ENCODE measurements around the gene MICU1.

DNA sequence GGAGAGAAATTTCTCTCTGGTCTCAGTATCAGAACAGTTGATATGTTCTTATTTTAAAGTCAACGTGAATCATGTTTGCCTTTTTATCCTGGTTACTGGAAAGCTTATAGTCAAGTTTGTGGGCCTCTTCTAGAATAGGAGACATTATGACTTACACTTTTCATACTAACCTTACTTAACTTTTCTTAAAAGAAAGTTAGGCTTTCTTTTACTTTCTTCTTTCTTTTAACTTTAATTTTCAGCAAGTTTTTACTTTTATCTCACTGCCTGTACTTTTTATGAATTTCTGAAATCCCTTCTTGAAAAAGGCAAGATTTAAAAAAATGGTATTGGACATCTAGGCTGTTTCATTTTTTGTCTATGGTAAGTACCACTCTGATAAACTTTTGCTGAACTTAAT lies 195.9 kb downstream of the MICU1 start:
- TF ChIP-seq, protein P1, sequence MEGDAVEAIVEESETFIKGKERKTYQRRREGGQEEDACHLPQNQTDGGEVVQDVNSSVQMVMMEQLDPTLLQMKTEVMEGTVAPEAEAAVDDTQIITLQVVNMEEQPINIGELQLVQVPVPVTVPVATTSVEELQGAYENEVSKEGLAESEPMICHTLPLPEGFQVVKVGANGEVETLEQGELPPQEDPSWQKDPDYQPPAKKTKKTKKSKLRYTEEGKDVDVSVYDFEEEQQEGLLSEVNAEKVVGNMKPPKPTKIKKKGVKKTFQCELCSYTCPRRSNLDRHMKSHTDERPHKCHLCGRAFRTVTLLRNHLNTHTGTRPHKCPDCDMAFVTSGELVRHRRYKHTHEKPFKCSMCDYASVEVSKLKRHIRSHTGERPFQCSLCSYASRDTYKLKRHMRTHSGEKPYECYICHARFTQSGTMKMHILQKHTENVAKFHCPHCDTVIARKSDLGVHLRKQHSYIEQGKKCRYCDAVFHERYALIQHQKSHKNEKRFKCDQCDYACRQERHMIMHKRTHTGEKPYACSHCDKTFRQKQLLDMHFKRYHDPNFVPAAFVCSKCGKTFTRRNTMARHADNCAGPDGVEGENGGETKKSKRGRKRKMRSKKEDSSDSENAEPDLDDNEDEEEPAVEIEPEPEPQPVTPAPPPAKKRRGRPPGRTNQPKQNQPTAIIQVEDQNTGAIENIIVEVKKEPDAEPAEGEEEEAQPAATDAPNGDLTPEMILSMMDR (IDR thresholded peaks at IDR 0.05): no peak
- TF ChIP-seq POLR2A (IDR thresholded peaks at IDR 0.05): no peak
